Mesothelial cell of epicardium (in vitro differentiated cells): ENCODE data around the gene ADARB1. TPM values are rescaled to one million over a fixed set of nuclear protein-coding genes. Genes with fewer than 3 reads are reported as not detected.

Experiments
- DNase-seq, 2 experiments: peaks; one replicate each; pipeline ENCODE4 v3.0.0; 2021; ENCODE audit warnings: low spot score in 2 of 2; ENCODE audit not compliant: unreplicated experiment in 2 of 2
- H3K27ac Mint-ChIP-seq: 2 replicates; pipeline ENCODE4 v1.8.0; 2021; ENCODE audit warnings: mixed read lengths
- H3K27me3 Mint-ChIP-seq: 2 replicates; pipeline ENCODE4 v1.8.0; 2021; ENCODE audit warnings: low read depth, mixed read lengths
- H3K36me3 Mint-ChIP-seq: 2 replicates; pipeline ENCODE4 v1.8.0; 2021; ENCODE audit warnings: mixed read lengths
- H3K4me1 Mint-ChIP-seq: 2 replicates; pipeline ENCODE4 v1.8.0; 2021; ENCODE audit warnings: mixed read lengths
- H3K4me3 Mint-ChIP-seq: 2 replicates; pipeline ENCODE4 v1.8.0; 2021; ENCODE audit warnings: mild to moderate bottlenecking, moderate library complexity, mixed read lengths
- H3K9me3 Mint-ChIP-seq: 2 replicates; pipeline ENCODE4 v1.8.0; 2021; ENCODE audit warnings: mixed read lengths
- CTCF ChIP-seq: fragments of 200-600 bp; sonication (generic); IDR thresholded peaks from one replicate; pipeline ENCODE4 v1.5.0; 2021; ENCODE audit warnings: antibody characterized with exemption; ENCODE audit not compliant: unreplicated experiment
- total RNA-seq: library from RNA; stranded (reverse); gene quantifications from 3 replicates; pipeline ENCODE4 v1.2.1, GENCODE V29; 2021

The ADARB1 gene
- total RNA-seq, 1 donor from 2014 or later: 26.5 TPM

DNA sequence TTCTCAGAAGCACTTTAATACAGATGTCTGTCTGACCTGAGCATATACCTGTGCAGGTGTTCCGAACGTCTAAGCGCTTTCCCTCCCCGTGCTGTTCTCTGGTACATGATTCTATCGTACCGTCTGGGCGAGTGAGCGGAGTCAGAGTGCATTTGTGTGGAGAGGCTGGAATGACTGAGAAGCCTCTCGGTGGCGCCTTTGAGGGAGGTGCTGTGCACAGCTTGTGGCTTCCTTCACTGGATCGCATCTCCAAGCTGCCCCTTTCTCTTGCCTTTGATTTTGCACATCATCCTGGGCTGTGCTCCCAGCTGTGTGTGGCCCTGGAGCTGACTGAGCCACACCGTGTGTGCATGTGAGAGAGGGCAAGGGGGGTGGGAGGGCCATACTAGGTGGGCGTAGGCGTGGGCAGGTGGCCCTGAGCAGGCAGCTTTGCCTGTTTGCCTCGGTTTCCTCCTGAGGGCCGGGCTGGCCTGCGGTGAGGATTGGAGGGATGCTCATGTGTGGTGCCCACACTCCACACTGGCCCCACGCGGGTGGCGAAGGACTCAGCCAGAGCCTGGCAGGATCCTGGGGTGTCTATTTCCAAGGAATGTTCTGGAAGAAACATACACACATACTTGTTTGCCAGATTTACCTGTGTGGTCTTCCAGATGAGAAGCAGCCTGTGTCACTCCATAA is 105.3 kb downstream of the ADARB1 start:
- peaks cover 15% of the 10 kb centered on the region for H3K36me3 Mint-ChIP-seq
- DNase-seq: no peak
- no peak overlapping the region for H3K4me3 Mint-ChIP-seq
- no peaks in the 10 kb centered on the region for H3K4me1 Mint-ChIP-seq
- TF ChIP-seq CTCF: no peak
- no peak overlapping the region for H3K27ac Mint-ChIP-seq
- no peaks in the 10 kb centered on the region for H3K27me3 Mint-ChIP-seq
- no peaks in the 10 kb centered on the region for H3K9me3 Mint-ChIP-seq

DNA sequence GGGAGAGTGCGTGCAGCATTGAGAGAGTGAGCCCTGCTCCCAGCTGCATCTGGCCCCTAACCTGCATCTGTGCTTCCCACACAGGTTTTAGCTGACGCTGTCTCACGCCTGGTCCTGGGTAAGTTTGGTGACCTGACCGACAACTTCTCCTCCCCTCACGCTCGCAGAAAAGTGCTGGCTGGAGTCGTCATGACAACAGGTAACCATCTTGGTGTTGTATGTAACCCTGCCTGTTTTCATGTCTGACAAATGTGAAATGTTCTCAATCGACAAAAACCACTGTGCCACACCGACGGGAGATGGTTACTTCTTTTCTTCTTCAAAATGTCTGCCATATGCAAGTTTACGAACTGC is 105.8 kb downstream of the ADARB1 start:
- no peak for TF ChIP-seq CTCF
- H3K27me3 Mint-ChIP-seq: no peaks in the 10 kb centered on the region
- no peak for DNase-seq
- H3K36me3 Mint-ChIP-seq: peaks cover 20% of the 10 kb centered on the region
- no peak overlapping the region for H3K27ac Mint-ChIP-seq
- H3K4me3 Mint-ChIP-seq: no peak overlapping the region
- H3K9me3 Mint-ChIP-seq: no peaks in the 10 kb centered on the region
- H3K4me1 Mint-ChIP-seq: no peaks in the 10 kb centered on the region

DNA sequence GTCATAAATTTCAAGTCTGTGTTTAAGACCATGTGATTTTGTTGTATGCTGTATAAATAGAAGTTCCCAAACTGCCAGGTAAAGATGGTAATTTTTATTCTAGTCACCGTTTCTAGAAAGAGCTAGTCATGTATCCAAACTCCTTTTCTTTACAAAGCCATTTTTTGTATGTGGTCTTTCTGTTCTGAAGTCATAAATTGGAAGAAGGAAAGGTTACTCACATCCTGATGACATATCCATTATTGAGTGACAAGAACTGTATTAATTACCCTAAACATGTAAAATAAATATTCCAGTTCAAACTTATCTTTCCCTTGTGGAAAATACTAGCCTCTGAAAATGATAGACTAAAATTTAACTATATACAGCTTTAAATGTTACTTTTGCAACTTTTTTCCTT is 108.6 kb downstream of the ADARB1 start:
- no peak for DNase-seq
- no peaks in the 10 kb centered on the region for H3K4me1 Mint-ChIP-seq
- peaks cover 42% of the 10 kb centered on the region for H3K36me3 Mint-ChIP-seq
- no peaks in the 10 kb centered on the region for H3K27me3 Mint-ChIP-seq
- H3K9me3 Mint-ChIP-seq: peaks cover 15% of the 10 kb centered on the region
- TF ChIP-seq CTCF: no peak
- H3K27ac Mint-ChIP-seq: no peak overlapping the region
- H3K4me3 Mint-ChIP-seq: no peak overlapping the region

- H3K36me3 Mint-ChIP-seq: peaks cover 47% of the 10 kb centered on the region
Observed at GRCh38 chr21:45183852-45184251, 109.5 kb downstream of the ADARB1 start.

DNA sequence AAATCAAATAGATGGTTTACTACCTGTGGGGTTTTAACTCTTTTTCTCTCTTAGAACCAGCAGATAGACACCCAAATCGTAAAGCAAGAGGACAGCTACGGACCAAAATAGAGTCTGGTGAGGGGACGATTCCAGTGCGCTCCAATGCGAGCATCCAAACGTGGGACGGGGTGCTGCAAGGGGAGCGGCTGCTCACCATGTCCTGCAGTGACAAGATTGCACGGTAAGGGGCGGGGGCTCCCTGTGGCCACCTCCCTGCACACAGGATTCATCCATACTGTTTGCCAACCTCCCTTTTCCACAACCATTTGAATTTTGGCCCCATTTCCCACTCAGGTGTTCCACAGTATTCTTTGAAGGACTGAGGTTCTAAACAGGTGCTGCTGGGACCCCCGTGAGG is 110.5 kb downstream of the ADARB1 start:
- H3K4me1 Mint-ChIP-seq: no peaks in the 10 kb centered on the region

More at GRCh38 chr21:45183852-45184251, 109.5 kb downstream of the ADARB1 start:
- Mint-ChIP-seq H3K27ac (no peak overlapping the region), H3K9me3 (peaks cover 21% of the 10 kb centered on the region), H3K27me3 (no peaks in the 10 kb centered on the region), H3K4me3 (no peak overlapping the region), H3K4me1 (no peaks in the 10 kb centered on the region)
- no peak for DNase-seq
- TF ChIP-seq CTCF: no peak

More for the DNA sequence above, 110.5 kb downstream of the ADARB1 start:
- no peak for TF ChIP-seq CTCF
- Mint-ChIP-seq H3K27me3 (no peaks in the 10 kb centered on the region), H3K4me3 (no peak overlapping the region), H3K36me3 (peaks cover 56% of the 10 kb centered on the region), H3K27ac (no peak overlapping the region), H3K9me3 (peaks cover 31% of the 10 kb centered on the region)
- DNase-seq: no peak
